GDM1 (cell line): ENCODE data around the gene FAM78A.

Experiments used
- DNase-seq: peaks from one replicate; lab custom pipeline; 2025; lab: John Stamatoyannopoulos, UW

FAM78A gene

GRCh38 chr9:131302244-131303075 lies 26.1 kb upstream of the FAM78A start:
- no peak for DNase-seq

- no peak for DNase-seq
Observed at GRCh38 chr9:131300444-131300843, 24.1 kb upstream of the FAM78A start.

- DNase-seq = no peak
Observed at GRCh38 chr9:131299961-131300347, 23.6 kb upstream of the FAM78A start.

- no peak for DNase-seq
Observed at GRCh38 chr9:131299346-131299960, 23.1 kb upstream of the FAM78A start.

GRCh38 chr9:131298816-131299215 lies 22.5 kb upstream of the FAM78A start:
- DNase-seq = no peak

- no peak for DNase-seq
Observed at GRCh38 chr9:131298341-131298740, 22.0 kb upstream of the FAM78A start.

GRCh38 chr9:131297903-131298302 lies 21.6 kb upstream of the FAM78A start:
- no peak for DNase-seq

GRCh38 chr9:131296906-131297500 lies 20.7 kb upstream of the FAM78A start:
- DNase-seq = no peak

GRCh38 chr9:131296460-131296859 lies 20.1 kb upstream of the FAM78A start:
- DNase-seq = no peak

- no peak for DNase-seq
Observed at GRCh38 chr9:131292937-131293336, 16.6 kb upstream of the FAM78A start.

- no peak for DNase-seq
Observed at GRCh38 chr9:131291795-131292315, 15.5 kb upstream of the FAM78A start.

- no peak for DNase-seq
Observed at GRCh38 chr9:131290767-131291370, 14.6 kb upstream of the FAM78A start.

GRCh38 chr9:131290036-131290766 lies 13.9 kb upstream of the FAM78A start:
- DNase-seq = no peak

- no peak for DNase-seq
Observed at GRCh38 chr9:131289301-131290035, 13.2 kb upstream of the FAM78A start, which contains the start of gene PLPP7. TSS of gene PLPP7 (plus strand) at chr9:131289723. CDS start at chr9:131289998, 275 bp downstream.

- no peak for DNase-seq
Observed at GRCh38 chr9:131288217-131288616, 11.9 kb upstream of the FAM78A start.

- DNase-seq = no peak
Observed at GRCh38 chr9:131287359-131287758, 11.0 kb upstream of the FAM78A start.

- no peak for DNase-seq
Observed at GRCh38 chr9:131284856-131285255, 8.5 kb upstream of the FAM78A start.

- DNase-seq = no peak
Observed at GRCh38 chr9:131282688-131283422, 6.5 kb upstream of the FAM78A start.

- DNase-seq = no peak
Observed at GRCh38 chr9:131282175-131282574, 5.9 kb upstream of the FAM78A start.
